Smooth muscle cell (in vitro differentiated cells): Measurements from ENCODE around the gene MRTFA. TPM values are rescaled to one million over a fixed set of nuclear protein-coding genes. Genes with fewer than 3 reads are reported as not detected.
A peak's percentile ranks its signal among the peaks of the same experiment; 100 is the strongest.

Experiments
- DNase-seq: peaks from one replicate; lab custom pipeline; 2025; ENCODE audit not compliant: unreplicated experiment; lab: John Stamatoyannopoulos, UW
- H2AFZ ChIP-seq: fragments of 200-600 bp; sonication (generic); 2 replicates; pipeline ENCODE4 v1.6.0; 2016; ENCODE audit warnings: antibody characterized with exemption, low read depth, mild to moderate bottlenecking
- H3F3A ChIP-seq: fragments of 200-600 bp; sonication (generic); 2 replicates; pipeline ENCODE4 v1.6.0; 2017; ENCODE audit warnings: antibody characterized with exemption, low read depth
- H3K27ac ChIP-seq: fragments of 200-600 bp; sonication (generic); 2 replicates; pipeline ENCODE4 v1.5.1; 2016; ENCODE audit warnings: low read depth, mild to moderate bottlenecking
- H3K27me3 ChIP-seq: fragments of 200-600 bp; sonication (generic); 2 replicates; pipeline ENCODE4 v1.6.1; 2016; ENCODE audit warnings: low read depth, mild to moderate bottlenecking
- H3K36me3 ChIP-seq: fragments of 200-600 bp; sonication (generic); 2 replicates; pipeline ENCODE4 v1.5.1; 2016; ENCODE audit warnings: low read depth
- H3K4me1 ChIP-seq: fragments of 200-600 bp; sonication (generic); 2 replicates; pipeline ENCODE4 v1.5.1; 2016; ENCODE audit warnings: low read depth
- H3K4me2 ChIP-seq: fragments of 200-600 bp; sonication (generic); 2 replicates; pipeline ENCODE4 v1.6.0; 2016; ENCODE audit warnings: mild to moderate bottlenecking
- H3K4me3 ChIP-seq: fragments of 200-600 bp; sonication (generic); 2 replicates; pipeline ENCODE4 v1.5.1; 2016; ENCODE audit warnings: mild to moderate bottlenecking
- H3K79me2 ChIP-seq: fragments of 200-600 bp; sonication (generic); 2 replicates; pipeline ENCODE4 v1.6.0; 2016; ENCODE audit warnings: low read depth, mild to moderate bottlenecking
- H3K9ac ChIP-seq: fragments of 200-600 bp; sonication (generic); 2 replicates; pipeline ENCODE4 v1.6.0; 2016; ENCODE audit warnings: low read depth
- H3K9me3 ChIP-seq: fragments of 200-600 bp; sonication (generic); replicated peaks from 2 replicates; pipeline ENCODE4 v1.5.1; 2016; ENCODE audit warnings: low read depth
- H4K20me1 ChIP-seq: fragments of 200-600 bp; sonication (generic); 2 replicates; pipeline ENCODE4 v1.6.0; 2016; ENCODE audit warnings: low read depth
- CTCF ChIP-seq: fragments of 200-600 bp; sonication (generic); IDR thresholded peaks from 2 replicates; pipeline ENCODE4 v1.5.1; 2017; ENCODE audit warnings: borderline replicate concordance, mild to moderate bottlenecking, antibody characterized with exemption; ENCODE audit not compliant: insufficient read depth, poor library complexity, severe bottlenecking
- WGBS: methylation state at CpG from one replicate; pipeline ENCODE4 v1.1.7; 2016; ENCODE audit warnings: low lambda C conversion rate; 5-methylcytosine and 5-hydroxymethylcytosine counted together
- polyA plus RNA-seq: library from polyadenylated mRNA; unstranded; fragments of >200 nt; fragmentation: Nextera tagmentation; extraction: Ambion mirVana; gene quantifications from 2 replicates; pipeline ENCODE4 v1.2.1, GENCODE V29; 2016
- total RNA-seq: library from RNA; depleted of rRNA; stranded (reverse); fragments of >200 nt; gene quantifications from 2 replicates; pipeline ENCODE4 v1.2.3, GENCODE V29; 2014

Gene MRTFA
- total and polyA plus RNA-seq, 2 experiments from 2014 or later: 25.5 to 41.7 TPM

- H3K27me3 ChIP-seq: no peaks in the 10 kb centered on the region
- H2AFZ ChIP-seq: no peak overlapping the region
- no peak for TF ChIP-seq CTCF
- 94% methylated on average over 5 of the region's 5 CpGs for WGBS
- no peaks in the 10 kb centered on the region for H3K4me1 ChIP-seq
- peaks cover 84% of the 10 kb centered on the region for H3K79me2 ChIP-seq
- peaks cover 78% of the 10 kb centered on the region for H4K20me1 ChIP-seq
- H3K27ac ChIP-seq: no peak overlapping the region
- H3F3A ChIP-seq: peaks cover 6% of the 10 kb centered on the region
- H3K36me3 ChIP-seq: no peaks in the 10 kb centered on the region
- H3K4me2 ChIP-seq: no peak overlapping the region
- H3K9me3 ChIP-seq: no peaks in the 10 kb centered on the region
- no peak overlapping the region for H3K4me3 ChIP-seq
- DNase-seq: no peak
- no peak overlapping the region for H3K9ac ChIP-seq
These were observed 194.6 kb downstream of the MRTFA start for GRCh38 chr22:40441761-40442390.

GRCh38 chr22:40436505-40437431 is 199.8 kb downstream of the MRTFA start:
- no peak for DNase-seq
- H3K79me2 ChIP-seq: peaks cover 80% of the 10 kb centered on the region
- TF ChIP-seq CTCF: peak; percentile 70

GRCh38 chr22:40434745-40435144 is 201.8 kb downstream of the MRTFA start:
- Histone ChIP-seq H3K4me3 (no peak overlapping the region), H2AFZ (no peak overlapping the region), H3K27ac (no peak overlapping the region), H3K4me1 (peaks cover 4% of the 10 kb centered on the region), H3K36me3 (no peaks in the 10 kb centered on the region), H3F3A (peaks cover 13% of the 10 kb centered on the region), H4K20me1 (peaks cover 69% of the 10 kb centered on the region), H3K27me3 (no peaks in the 10 kb centered on the region), H3K79me2 (peaks cover 67% of the 10 kb centered on the region), H3K9ac (no peak overlapping the region), H3K9me3 (no peaks in the 10 kb centered on the region), H3K4me2 (no peak overlapping the region)
- no peak for TF ChIP-seq CTCF
- DNase-seq: no peak
- 98% methylated on average over 5 of the region's 5 CpGs for WGBS

More at GRCh38 chr22:40436505-40437431, 199.8 kb downstream of the MRTFA start:
- Histone ChIP-seq H3F3A (peaks cover 13% of the 10 kb centered on the region), H2AFZ (no peak overlapping the region), H3K4me3 (no peak overlapping the region), H3K4me2 (peak overlapping the region; percentile 77), H4K20me1 (peaks cover 67% of the 10 kb centered on the region), H3K27ac (peak overlapping the region; percentile 86), H3K36me3 (no peaks in the 10 kb centered on the region), H3K9me3 (no peaks in the 10 kb centered on the region), H3K27me3 (no peaks in the 10 kb centered on the region), H3K9ac (peak overlapping the region; percentile 40), H3K4me1 (peaks cover 4% of the 10 kb centered on the region)
- WGBS: 35% methylated on average over 12 of the region's 12 CpGs
